IMR-90 (cell line): Measurements from ENCODE around the gene PRKCE. TPM values are rescaled to one million over a fixed set of nuclear protein-coding genes. Genes with fewer than 3 reads are reported as not detected.

Source experiments
- ATAC-seq: fragments of 200-7000 bp; cut with Tn5 transposase; 2 replicates; pipeline ENCODE4 v1.9.1; 2020; ENCODE audit warnings: low read depth, mild to moderate bottlenecking, moderate library complexity
- BruUV-seq: library from RNA; stranded (reverse); fragments of 400-500 nt; replicated peaks from 2 replicates; lab custom pipeline; 2021; lab: Mats Ljungman, UMichigan
- CTCF ChIA-PET: fragments of 300-600 bp; formaldehyde crosslinking; extraction: SDS; loops from one replicate; lab custom pipeline; 2021; ENCODE audit warnings: antibody characterized with exemption; lab: Yijun Ruan, JAX
- POLR2A ChIA-PET: fragments of 300-600 bp; sonication (Branson Sonifier 250); formaldehyde crosslinking; loops from one replicate; lab custom pipeline; 2022; ENCODE audit warnings: antibody characterized with exemption; ENCODE audit not compliant: unreplicated experiment; lab: Charles Lee
- DNase-seq: peaks from one replicate; pipeline ENCODE4 v3.0.0; 2013
- H2AFZ ChIP-seq: replicated peaks from 2 replicates; pipeline ENCODE3; 2013; ENCODE audit warnings: low read length, mild to moderate bottlenecking; ENCODE audit not compliant: poor library complexity
- H2AK5ac ChIP-seq: 2 replicates; pipeline ENCODE4 v1.6.1; 2013; ENCODE audit warnings: low read depth, low read length, inconsistent platforms
- H2AK9ac ChIP-seq: replicated peaks from 2 replicates; pipeline ENCODE3; 2013; ENCODE audit warnings: mild to moderate bottlenecking, low read depth, low read length, moderate library complexity; ENCODE audit not compliant: poor library complexity
- H2BK120ac ChIP-seq: 2 replicates; pipeline ENCODE4 v1.6.1; 2013; ENCODE audit warnings: low read depth, low read length, inconsistent platforms
- H2BK15ac ChIP-seq: 3 replicates; pipeline ENCODE4 v1.6.1; 2013; ENCODE audit warnings: low read depth, low read length, inconsistent platforms
- H2BK20ac ChIP-seq: 2 replicates; pipeline ENCODE4 v1.6.1; 2013; ENCODE audit warnings: low read depth, mild to moderate bottlenecking, inconsistent platforms, low read length, moderate library complexity
- H2BK5ac ChIP-seq: 2 replicates; pipeline ENCODE4 v1.6.1; 2013; ENCODE audit warnings: mild to moderate bottlenecking, low read depth, low read length, inconsistent platforms; ENCODE audit not compliant: poor library complexity, severe bottlenecking
- H3K14ac ChIP-seq: replicated peaks from 2 replicates; pipeline ENCODE4 v1.6.1; 2013; ENCODE audit warnings: low read depth, low read length, inconsistent platforms
- H3K18ac ChIP-seq: 2 replicates; pipeline ENCODE4 v1.6.1; 2013; ENCODE audit warnings: low read depth, low read length, control low read depth
- H3K23ac ChIP-seq: 2 replicates; pipeline ENCODE4 v1.6.1; 2013; ENCODE audit warnings: low read depth, low read length, inconsistent platforms
- H3K27ac ChIP-seq: 2 replicates; pipeline ENCODE4 v1.5.1; 2013; ENCODE audit warnings: mild to moderate bottlenecking, control low read depth, low read length; ENCODE audit not compliant: insufficient read depth
- H3K27me3 ChIP-seq: 2 replicates; pipeline ENCODE4 v1.6.1; 2013; ENCODE audit warnings: low read length; ENCODE audit not compliant: control insufficient read depth, insufficient read depth
- H3K36me3 ChIP-seq: 2 replicates; pipeline ENCODE4 v1.6.1; 2013; ENCODE audit warnings: low read length, mixed read lengths; ENCODE audit not compliant: control insufficient read depth, insufficient read depth
- H3K4ac ChIP-seq: 2 replicates; pipeline ENCODE4 v1.6.1; 2013; ENCODE audit warnings: low read depth, low read length, inconsistent platforms
- H3K4me1 ChIP-seq: 2 replicates; pipeline ENCODE4 v1.6.1; 2013; ENCODE audit warnings: low read length, mixed read lengths; ENCODE audit not compliant: control insufficient read depth, insufficient read depth
- H3K4me2 ChIP-seq: 2 replicates; pipeline ENCODE4 v1.6.1; 2013; ENCODE audit warnings: low read depth, mild to moderate bottlenecking, control low read depth, low read length, moderate library complexity
- H3K4me3 ChIP-seq: 2 replicates; pipeline ENCODE4 v1.5.1; 2013; ENCODE audit warnings: low read depth, mild to moderate bottlenecking, control low read depth, low read length, moderate library complexity; ENCODE audit not compliant: insufficient read depth
- H3K56ac ChIP-seq: 2 replicates; pipeline ENCODE4 v1.6.1; 2013; ENCODE audit warnings: low read length, inconsistent platforms; ENCODE audit not compliant: insufficient read depth; ENCODE audit errors: extremely low read depth
- H3K79me1 ChIP-seq, 2 experiments: 2 replicates each; pipeline ENCODE4 v1.6.1; 2013; ENCODE audit warnings: low read length in 2 of 2, inconsistent platforms in 1 of 2, low read depth in 1 of 2
- H3K9ac ChIP-seq: 2 replicates; pipeline ENCODE4 v1.6.1; 2013; ENCODE audit warnings: low read depth, low read length, control low read depth
- H3K9me1 ChIP-seq: 2 replicates; pipeline ENCODE4 v1.6.1; 2013; ENCODE audit warnings: low read length, inconsistent platforms; ENCODE audit not compliant: insufficient read depth
- H3K9me3 ChIP-seq: 2 replicates; pipeline ENCODE4 v1.6.1; 2013; ENCODE audit warnings: low read length; ENCODE audit not compliant: control insufficient read depth, insufficient read depth
- H4K20me1 ChIP-seq: 2 replicates; pipeline ENCODE4 v1.6.1; 2013; ENCODE audit warnings: low read length, inconsistent platforms; ENCODE audit not compliant: insufficient read depth
- H4K5ac ChIP-seq: 2 replicates; pipeline ENCODE4 v1.6.1; 2013; ENCODE audit warnings: mild to moderate bottlenecking, low read depth, low read length, control low read depth
- H4K8ac ChIP-seq, 2 experiments: 2 replicates each; pipeline ENCODE4 v1.6.1; 2013; ENCODE audit warnings: low read depth in 2 of 2, low read length in 2 of 2, control low read depth in 1 of 2, inconsistent platforms in 1 of 2
- H4K91ac ChIP-seq: 2 replicates; pipeline ENCODE4 v1.6.1; 2013; ENCODE audit warnings: low read depth, low read length, inconsistent platforms; ENCODE audit not compliant: insufficient read depth
- BHLHE40 ChIP-seq: fragments of 150-350 bp; IDR thresholded peaks from 2 replicates; pipeline ENCODE4 v1.6.1; 2016; ENCODE audit warnings: mild to moderate bottlenecking, low read depth, low read length
- ELK1 ChIP-seq: fragments of 150-350 bp; IDR thresholded peaks from 2 replicates; pipeline ENCODE4 v1.6.1; 2016; ENCODE audit warnings: low read depth, mild to moderate bottlenecking, low read length, moderate library complexity, borderline replicate concordance
- FOS ChIP-seq: fragments of 150-350 bp; IDR thresholded peaks from 2 replicates; pipeline ENCODE4 v1.6.1; 2016; ENCODE audit warnings: low read depth, low read length
- POLR2A ChIP-seq: IDR thresholded peaks from 2 replicates; pipeline ENCODE4 v1.6.1; 2012; ENCODE audit warnings: mild to moderate bottlenecking, low read depth, low read length
- RCOR1 ChIP-seq: IDR thresholded peaks from 2 replicates; pipeline ENCODE4 v1.6.1; 2012; ENCODE audit warnings: mild to moderate bottlenecking, low read length, improper control_type of control experiment; ENCODE audit not compliant: insufficient replicate concordance
- USF2 ChIP-seq: fragments of 150-350 bp; IDR thresholded peaks from 2 replicates; pipeline ENCODE4 v1.6.1; 2017; ENCODE audit warnings: mild to moderate bottlenecking, antibody characterized with exemption, low read length, low read depth
- WGBS, 2 experiments: methylation state at CpG; one replicate each; pipeline versions ENCODE4 v1.1.5 to v1.1.7; 2013; ENCODE audit warnings: missing lambda C conversion rate in 2 of 2; ENCODE audit not compliant: insufficient read length in 1 of 2; ENCODE audit errors: extremely low coverage in 2 of 2; 5-methylcytosine and 5-hydroxymethylcytosine counted together
- dilution Hi-C: fragments of 300-500 bp; cut with HindIII; formaldehyde crosslinking; loops from one replicate; pipeline ENCODE4 v1.14.3; 2018; ENCODE audit warnings: low sequenced_read_pairs; ENCODE audit not compliant: unreplicated experiment
- in situ Hi-C: fragments of 300-500 bp; cut with MboI; formaldehyde crosslinking; loops from 3 replicates; pipeline ENCODE4 v1.14.3; 2019; ENCODE audit warnings: low sequenced_read_pairs, inconsistent platforms, mixed read lengths
- intact Hi-C: fragments of 100-400 bp; cut with micrococcal nuclease; formaldehyde crosslinking; loops from 2 replicates; pipeline ENCODE4 v1.10.0; 2022
- polyA plus RNA-seq, 3 experiments: library from polyadenylated mRNA; depleted of rRNA; stranded (reverse); fragments of >200 nt; gene quantifications; 2 replicates each; pipeline ENCODE4 v1.2.3, GENCODE V29; 2012; ENCODE audit warnings: low replicate concordance in 1 of 3
- total RNA-seq: library from RNA; depleted of rRNA; stranded (reverse); fragments of >200 nt; gene quantifications from 2 replicates; pipeline ENCODE4 v1.2.3, GENCODE V29; 2012

PRKCE gene
- total and polyA plus RNA-seq, 2 of the 4 experiments (the other 2 are of a cell fraction), result 8.1 to 32.4 TPM

- no peak overlapping the region for H3K56ac ChIP-seq
- H3K4me1 ChIP-seq, result peaks cover 2% of the 10 kb centered on the region
- peak overlapping the region in 1 of 2 experiments; percentile 56; a peak in 2 of 4 replicates for H4K8ac ChIP-seq
- POLR2A ChIA-PET, result no interaction called here
- no TSS peak for BruUV-seq
- no peak overlapping the region; the same call in 1 of the 2 replicates for H2BK20ac ChIP-seq
- ATAC-seq (no peak; the same call in 1 of the 2 replicates), DNase-seq (no peak)
- peak overlapping the region; percentile 60; the same call in 1 of the 2 replicates for H3K4ac ChIP-seq
- H2BK120ac ChIP-seq, result peak overlapping the region; percentile 37; the same call in 1 of the 2 replicates
- H4K20me1 ChIP-seq, result no peaks in the 10 kb centered on the region
- peak overlapping the region; percentile 55; the same call in 1 of the 2 replicates for H4K5ac ChIP-seq
- H3K9me1 ChIP-seq, result peaks cover 16% of the 10 kb centered on the region
- 0 out of 3 replicates have a peak overlapping the region, but pooled peaks have one; percentile 64 for H2BK15ac ChIP-seq
- no peak overlapping the region for H3K4me3 ChIP-seq
- H4K91ac ChIP-seq, result peak overlapping the region; percentile 6; the same call in 1 of the 2 replicates
- no peaks in the 10 kb centered on the region for H3K79me1 ChIP-seq
- H3K14ac ChIP-seq, result peak overlapping the region; percentile 77; the same call in 1 of the 2 replicates
- in situ Hi-C loops (no loop called here), intact Hi-C loops (no loop called here), dilution Hi-C loops (no loop called here)
- H3K4me2 ChIP-seq, result no peak overlapping the region
- no peak overlapping the region for H3K9ac ChIP-seq
- no peaks in the 10 kb centered on the region; the same call in 1 of the 2 replicates for H3K27me3 ChIP-seq
- no peak for TF ChIP-seq RCOR1
- no peak for TF ChIP-seq USF2
- no peak for TF ChIP-seq POLR2A
- TF ChIP-seq BHLHE40, result no peak
- TF ChIP-seq ELK1, result no peak
- no peak for TF ChIP-seq FOS
- H3K27ac ChIP-seq, result no peak overlapping the region
- peak overlapping the region; percentile 86 for H2AFZ ChIP-seq
- 63% methylated on average over 1 of the region's 5 CpGs; no CpG with 5 or more reads in 1 of the 2 experiments for WGBS, 2 experiments
- H3K23ac ChIP-seq, result no peak overlapping the region
- CTCF ChIA-PET, result no interaction called here
- H3K18ac ChIP-seq, result no peak overlapping the region
- H2BK5ac ChIP-seq, result no peak overlapping the region
- H2AK9ac ChIP-seq, result peak overlapping the region; percentile 50
- no peaks in the 10 kb centered on the region for H3K36me3 ChIP-seq
- H3K9me3 ChIP-seq, result no peaks in the 10 kb centered on the region; the same call in 1 of the 2 replicates
- H2AK5ac ChIP-seq, result no peak overlapping the region
These were observed 545.5 kb downstream of the PRKCE start for GRCh38 chr2:46196871-46197462.
